A549 (cell line): ENCODE data around the gene SRSF4. TPM values are rescaled to one million over a fixed set of nuclear protein-coding genes. Genes with fewer than 3 reads are reported as not detected.

Source experiments
- ATAC-seq, 2 experiments: fragments of 200-7000 bp in 1 of 2; fragments of >200 bp in 1 of 2; cut with Nextera tagmentation in 1 of 2; cut with Tn5 transposase in 1 of 2; 3 replicates each; pipeline versions ENCODE4 v1.8.0 to v1.9.1; 2018 to 2020; ENCODE audit warnings: mild to moderate bottlenecking in 1 of 2, moderate library complexity in 1 of 2
- CTCF ChIA-PET: fragments of 300-600 bp; sonication (Branson Sonifier 250); formaldehyde crosslinking; extraction: SDS; loops from one replicate; lab custom pipeline; 2021; ENCODE audit warnings: antibody characterized with exemption, inconsistent platforms; lab: Yijun Ruan, JAX
- POLR2A ChIA-PET: fragments of 350-600 bp; formaldehyde crosslinking; extraction: SDS; loops from one replicate; lab custom pipeline; 2021; ENCODE audit warnings: antibody characterized with exemption, inconsistent platforms; lab: Yijun Ruan, JAX
- DNase-seq, 2 experiments: peaks; one replicate each; pipeline versions ENCODE4 v3.0.0 to v3.0.0-alpha.2; 2011 to 2016; ENCODE audit warnings: low read depth in 1 of 2, low spot score in 1 of 2
- FAIRE-seq: peaks from 2 replicates; lab custom pipeline; 2011; peaks lifted over from hg19 to GRCh38; lab: Jason Lieb, UNC
- H3K27ac ChIP-seq, 2 experiments: fragments of >200 bp; sonication (Bioruptor Twin); formaldehyde crosslinking; 3 replicates each; pipeline ENCODE4 v1.5.1; 2016 to 2017
- H3K4me1 ChIP-seq: fragments of >200 bp; sonication (Bioruptor Twin); formaldehyde crosslinking; 3 replicates; pipeline ENCODE4 v1.6.1; 2016
- H3K4me2 ChIP-seq: fragments of >200 bp; sonication (Bioruptor Twin); formaldehyde crosslinking; 3 replicates; pipeline ENCODE4 v1.6.1; 2016
- H3K4me3 ChIP-seq: fragments of >200 bp; sonication (Bioruptor Twin); formaldehyde crosslinking; 3 replicates; pipeline ENCODE4 v1.5.1; 2016
- H3K9me3 ChIP-seq: fragments of >200 bp; sonication (Bioruptor Twin); formaldehyde crosslinking; 3 replicates; pipeline ENCODE4 v1.6.1; 2016
- CBX2 ChIP-seq: fragments of 200-600 bp; sonication (generic); IDR thresholded peaks from 2 replicates; pipeline ENCODE4 v1.6.1; 2016; ENCODE audit warnings: low read depth, mild to moderate bottlenecking, borderline replicate concordance
- CBX8 ChIP-seq: fragments of 200-600 bp; sonication (generic); IDR thresholded peaks from 2 replicates; pipeline ENCODE4 v1.6.1; 2016
- CHD2 ChIP-seq: fragments of 150-350 bp; IDR thresholded peaks from 2 replicates; pipeline ENCODE4 v1.6.1; 2014; ENCODE audit warnings: low read length; ENCODE audit not compliant: partially characterized antibody
- EHMT2 ChIP-seq: fragments of 200-600 bp; sonication (generic); IDR thresholded peaks from 2 replicates; pipeline ENCODE4 v1.6.1; 2016; ENCODE audit warnings: antibody characterized with exemption, low read depth, mild to moderate bottlenecking, moderate library complexity
- FOSB ChIP-seq: fragments of 250-450 bp; sonication (Bioruptor Pico); IDR thresholded peaks from 2 replicates; pipeline ENCODE4 v1.5.0; 2020; ENCODE audit warnings: mild to moderate bottlenecking, moderate library complexity
- FOXS1 ChIP-seq: fragments of 250-450 bp; sonication (Bioruptor Pico); IDR thresholded peaks from 2 replicates; pipeline ENCODE4 v1.5.0; 2020; ENCODE audit warnings: mild to moderate bottlenecking, moderate library complexity
- HOXB13 ChIP-seq: fragments of 250-450 bp; sonication (Bioruptor Pico); IDR thresholded peaks from 2 replicates; pipeline ENCODE4 v1.5.0; 2020; ENCODE audit warnings: low read depth, mild to moderate bottlenecking, moderate library complexity
- MYC ChIP-seq: IDR thresholded peaks from 2 replicates; pipeline ENCODE4 v1.6.1; 2012; ENCODE audit warnings: mild to moderate bottlenecking, inconsistent platforms, low read length, improper control_type of control experiment, borderline replicate concordance
- NPAS2 ChIP-seq: fragments of 250-450 bp; sonication (Bioruptor Pico); IDR thresholded peaks from 2 replicates; pipeline ENCODE4 v1.8.0; 2022; ENCODE audit warnings: mild to moderate bottlenecking, moderate library complexity, borderline replicate concordance
- POLR2AphosphoS2 ChIP-seq: conservative IDR thresholded peaks from 2 replicates; pipeline ENCODE4 v1.6.1; 2012; ENCODE audit warnings: low read length, improper control_type of control experiment, inconsistent platforms
- RCOR1 ChIP-seq: fragments of 150-350 bp; IDR thresholded peaks from 2 replicates; pipeline ENCODE4 v1.6.1; 2014; ENCODE audit warnings: antibody characterized with exemption, low read length, low read depth
- REST ChIP-seq: fragments of 200-600 bp; sonication (generic); IDR thresholded peaks from 2 replicates; pipeline ENCODE4 v1.6.1; 2016; ENCODE audit warnings: antibody characterized with exemption, mild to moderate bottlenecking, moderate library complexity
- RNF2 ChIP-seq: fragments of 200-600 bp; sonication (generic); IDR thresholded peaks from 2 replicates; pipeline ENCODE4 v1.6.1; 2016; ENCODE audit warnings: low read depth, mild to moderate bottlenecking, antibody characterized with exemption, moderate library complexity, borderline replicate concordance
- SREBF2 ChIP-seq: fragments of 450-650 bp; IDR thresholded peaks from 2 replicates; pipeline ENCODE4 v1.6.1; 2014; ENCODE audit warnings: mild to moderate bottlenecking, moderate library complexity
- TP53 ChIP-seq: fragments of 250-450 bp; sonication (Bioruptor Pico); IDR thresholded peaks from 2 replicates; pipeline ENCODE4 v1.5.0; 2021; ENCODE audit warnings: mild to moderate bottlenecking, moderate library complexity
- WGBS: methylation state at CpG from one replicate; pipeline ENCODE4 v1.1.6; 2017; ENCODE audit errors: missing lambda C conversion rate; 5-methylcytosine and 5-hydroxymethylcytosine counted together
- polyA plus RNA-seq, 4 experiments: library from polyadenylated mRNA; depleted of rRNA in 3 of 4; stranded (reverse); fragments of >200 nt; fragmentation: RNase III in 1 of 4; extraction: RNeasy Plus Mini Kit Qiagen cat#74134 plus additional on column Dnase treatment in 1 of 4; gene quantifications; 2 replicates in 3 of 4; 3 replicates in 1 of 4; pipeline ENCODE4 v1.2.3, GENCODE V29; 2011 to 2017
- TF ChIP-seq, protein P1 (sequence below): fragments of >200 bp; sonication (Bioruptor Twin); formaldehyde crosslinking; IDR thresholded peaks from 3 replicates; pipeline ENCODE4 v1.5.1; 2016
- TF ChIP-seq, protein P2 (sequence below): IDR thresholded peaks from 2 replicates; pipeline ENCODE4 v1.6.1; 2012
- TF ChIP-seq, protein P3 (sequence below): fragments of >200 bp; sonication (Bioruptor Twin); formaldehyde crosslinking; IDR thresholded peaks from 3 replicates; pipeline ENCODE4 v1.6.1; 2016
- TF ChIP-seq, protein P4 (sequence below): fragments of 250-450 bp; sonication (Bioruptor Pico); IDR thresholded peaks from 2 replicates; pipeline ENCODE4 v1.5.0; 2020; ENCODE audit warnings: low read depth, mild to moderate bottlenecking, moderate library complexity
- TF ChIP-seq, protein P5 (sequence below): IDR thresholded peaks from 2 replicates; pipeline ENCODE4 v1.6.1; 2012; ENCODE audit warnings: low read depth, borderline replicate concordance

Gene SRSF4
- polyA plus RNA-seq, 2 of the 4 experiments (the other 2 are of a cell fraction): 45.6 to 64.5 TPM

DNA sequence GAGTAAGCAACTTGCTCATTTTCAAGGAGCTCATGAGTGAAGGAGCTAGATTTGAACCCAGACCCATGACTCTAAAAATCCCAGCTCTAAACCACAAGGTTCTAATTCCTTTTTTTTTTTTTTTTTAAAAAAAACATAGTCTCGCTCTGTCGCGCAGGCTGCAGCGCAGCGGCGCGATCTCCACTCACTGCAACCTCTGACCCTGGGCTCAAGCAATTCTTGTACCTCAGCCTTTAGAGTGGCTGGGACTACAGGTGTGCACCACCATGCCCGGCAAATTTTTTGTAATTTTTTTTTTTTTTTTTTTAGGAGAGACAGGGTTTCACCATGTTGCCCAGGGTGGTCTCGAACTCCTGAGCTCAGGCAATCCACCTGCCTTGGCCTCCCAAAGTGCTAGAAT is 13.8 kb downstream of the SRSF4 start:
- Histone ChIP-seq H3K4me1 (0 out of 3 replicates have a peak, but pooled peaks cover 3% of the 10 kb centered on the region), H3K4me2 (no peak overlapping the region), H3K27ac (no peak overlapping the region), H3K4me3 (no peak overlapping the region), H3K9me3 (no peaks in the 10 kb centered on the region)
- 93% methylated on average over 8 of the region's 9 CpGs for WGBS
- TF ChIP-seq, protein P1, sequence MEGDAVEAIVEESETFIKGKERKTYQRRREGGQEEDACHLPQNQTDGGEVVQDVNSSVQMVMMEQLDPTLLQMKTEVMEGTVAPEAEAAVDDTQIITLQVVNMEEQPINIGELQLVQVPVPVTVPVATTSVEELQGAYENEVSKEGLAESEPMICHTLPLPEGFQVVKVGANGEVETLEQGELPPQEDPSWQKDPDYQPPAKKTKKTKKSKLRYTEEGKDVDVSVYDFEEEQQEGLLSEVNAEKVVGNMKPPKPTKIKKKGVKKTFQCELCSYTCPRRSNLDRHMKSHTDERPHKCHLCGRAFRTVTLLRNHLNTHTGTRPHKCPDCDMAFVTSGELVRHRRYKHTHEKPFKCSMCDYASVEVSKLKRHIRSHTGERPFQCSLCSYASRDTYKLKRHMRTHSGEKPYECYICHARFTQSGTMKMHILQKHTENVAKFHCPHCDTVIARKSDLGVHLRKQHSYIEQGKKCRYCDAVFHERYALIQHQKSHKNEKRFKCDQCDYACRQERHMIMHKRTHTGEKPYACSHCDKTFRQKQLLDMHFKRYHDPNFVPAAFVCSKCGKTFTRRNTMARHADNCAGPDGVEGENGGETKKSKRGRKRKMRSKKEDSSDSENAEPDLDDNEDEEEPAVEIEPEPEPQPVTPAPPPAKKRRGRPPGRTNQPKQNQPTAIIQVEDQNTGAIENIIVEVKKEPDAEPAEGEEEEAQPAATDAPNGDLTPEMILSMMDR: no peak
- TF ChIP-seq CBX8 (no peak), REST (no peak), CHD2 (no peak), HOXB13 (no peak), CBX2 (no peak), TP53 (CRISPR knock-in tag) (no peak), SREBF2 (no peak)
- TF ChIP-seq, protein P2, sequence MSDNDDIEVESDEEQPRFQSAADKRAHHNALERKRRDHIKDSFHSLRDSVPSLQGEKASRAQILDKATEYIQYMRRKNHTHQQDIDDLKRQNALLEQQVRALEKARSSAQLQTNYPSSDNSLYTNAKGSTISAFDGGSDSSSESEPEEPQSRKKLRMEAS: no peak
- POLR2A ChIA-PET: interaction anchor here (1.9 kb wide), 1 partner anchor 14 kb away, joined by 12 read pairs; the partner anchor contains the start of gene SRSF4
- DNase-seq: no peak
- no peak for FAIRE-seq
- CTCF ChIA-PET: interaction anchor here (0.9 to 2.8 kb wide), 5 partner anchors 11 to 46 kb away, joined by 3 to 11 read pairs (median 5); partner anchors contain the start of gene SRSF4
- ATAC-seq: no peak

DNA sequence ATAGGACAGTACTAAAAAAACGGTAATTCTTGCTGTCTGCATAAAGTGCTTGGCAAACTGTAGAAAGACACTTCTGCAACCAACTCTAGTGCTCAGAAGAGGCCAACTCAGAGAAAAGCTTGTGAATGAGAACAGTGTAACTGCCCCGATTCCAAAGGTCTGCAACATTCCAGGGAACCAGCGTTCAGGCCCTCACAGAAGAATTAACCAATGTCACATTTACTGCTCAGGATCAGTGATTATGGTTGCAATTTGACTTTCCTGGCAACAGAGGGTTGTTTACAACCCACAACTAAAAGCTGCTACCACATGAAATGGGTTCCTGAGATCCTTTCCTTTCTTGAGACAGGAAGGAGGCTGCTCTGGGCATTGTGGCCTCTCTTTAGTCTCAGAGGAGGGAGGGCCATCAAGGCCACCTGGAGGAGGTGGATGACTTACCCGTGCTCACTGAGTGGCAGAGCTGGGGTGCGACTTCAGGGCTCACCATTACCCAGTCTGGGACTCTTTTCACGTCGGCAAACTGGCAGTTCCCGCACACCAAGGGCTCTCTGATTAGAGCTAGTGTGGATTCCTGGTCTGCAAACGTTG is 15.3 kb downstream of the SRSF4 start:
- DNase-seq: no peak
- H3K4me3 ChIP-seq: no peak overlapping the region
- no peaks in the 10 kb centered on the region for H3K9me3 ChIP-seq
- H3K4me1 ChIP-seq: peaks cover 12% of the 10 kb centered on the region; the same call in 1 of the 3 replicates
- no peak for FAIRE-seq
- 0 out of 6 replicates have a peak, but pooled peaks of 1 of the 2 experiments have one; percentile 19 for ATAC-seq
- TF ChIP-seq TP53 (CRISPR knock-in tag): no peak
- no peak for TF ChIP-seq FOSB (CRISPR knock-in tag)
- TF ChIP-seq REST: no peak
- no peak for TF ChIP-seq POLR2AphosphoS2
- TF ChIP-seq MYC: no peak
- TF ChIP-seq NPAS2 (CRISPR knock-in tag): no peak
- no peak for TF ChIP-seq RCOR1
- no peak for TF ChIP-seq RNF2
- no peak for TF ChIP-seq EHMT2
- TF ChIP-seq HOXB13: no peak
- no peak for TF ChIP-seq SREBF2
- TF ChIP-seq, protein P3, sequence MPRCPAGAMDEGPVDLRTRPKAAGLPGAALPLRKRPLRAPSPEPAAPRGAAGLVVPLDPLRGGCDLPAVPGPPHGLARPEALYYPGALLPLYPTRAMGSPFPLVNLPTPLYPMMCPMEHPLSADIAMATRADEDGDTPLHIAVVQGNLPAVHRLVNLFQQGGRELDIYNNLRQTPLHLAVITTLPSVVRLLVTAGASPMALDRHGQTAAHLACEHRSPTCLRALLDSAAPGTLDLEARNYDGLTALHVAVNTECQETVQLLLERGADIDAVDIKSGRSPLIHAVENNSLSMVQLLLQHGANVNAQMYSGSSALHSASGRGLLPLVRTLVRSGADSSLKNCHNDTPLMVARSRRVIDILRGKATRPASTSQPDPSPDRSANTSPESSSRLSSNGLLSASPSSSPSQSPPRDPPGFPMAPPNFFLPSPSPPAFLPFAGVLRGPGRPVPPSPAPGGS: no peak
- TF ChIP-seq, protein P4, sequence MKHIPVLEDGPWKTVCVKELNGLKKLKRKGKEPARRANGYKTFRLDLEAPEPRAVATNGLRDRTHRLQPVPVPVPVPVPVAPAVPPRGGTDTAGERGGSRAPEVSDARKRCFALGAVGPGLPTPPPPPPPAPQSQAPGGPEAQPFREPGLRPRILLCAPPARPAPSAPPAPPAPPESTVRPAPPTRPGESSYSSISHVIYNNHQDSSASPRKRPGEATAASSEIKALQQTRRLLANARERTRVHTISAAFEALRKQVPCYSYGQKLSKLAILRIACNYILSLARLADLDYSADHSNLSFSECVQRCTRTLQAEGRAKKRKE (CRISPR knock-in tag): no peak
- TF ChIP-seq, protein P2: no peak
- no peak for TF ChIP-seq FOXS1 (CRISPR knock-in tag)
- TF ChIP-seq, protein P5, sequence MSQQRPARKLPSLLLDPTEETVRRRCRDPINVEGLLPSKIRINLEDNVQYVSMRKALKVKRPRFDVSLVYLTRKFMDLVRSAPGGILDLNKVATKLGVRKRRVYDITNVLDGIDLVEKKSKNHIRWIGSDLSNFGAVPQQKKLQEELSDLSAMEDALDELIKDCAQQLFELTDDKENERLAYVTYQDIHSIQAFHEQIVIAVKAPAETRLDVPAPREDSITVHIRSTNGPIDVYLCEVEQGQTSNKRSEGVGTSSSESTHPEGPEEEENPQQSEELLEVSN: no peak
- ChIA-PET POLR2A (interaction anchor here (0.7 to 1.9 kb wide), 2 partner anchors 8 to 15 kb away, joined by 4 to 12 read pairs; partner anchors contain the start of gene SRSF4), CTCF (interaction anchor here (0.5 to 2.8 kb wide), 6 partner anchors 9 to 167 kb away, joined by 3 to 11 read pairs (median 4); partner anchors contain the start of genes SRSF4 and TMEM200B)
- H3K4me2 ChIP-seq: no peak overlapping the region
- H3K27ac ChIP-seq: no peak overlapping the region
- WGBS: 88% methylated on average over 9 of the region's 9 CpGs
